Duodenal mucosa (tissue), 2 donors: Measurements from ENCODE around the gene OVCH1.
A peak's percentile ranks its signal among the peaks of the same experiment; 100 is the strongest.

Source experiments
- H3K27ac ChIP-seq: one replicate; pipeline ENCODE4 v1.7.0; 2013; ENCODE audit warnings: low read depth, low read length
- H3K27me3 ChIP-seq, 2 donors: one replicate each; pipeline ENCODE4 v1.7.0; 2013; ENCODE audit warnings: low read length in 2 of 2, control low read depth in 1 of 2; ENCODE audit not compliant: insufficient read depth in 2 of 2, control insufficient read depth in 1 of 2
- H3K36me3 ChIP-seq, 2 donors: one replicate each; pipeline ENCODE4 v1.7.0; 2013; ENCODE audit warnings: low read length in 2 of 2, control low read depth in 1 of 2; ENCODE audit not compliant: insufficient read depth in 2 of 2, control insufficient read depth in 1 of 2
- H3K4me1 ChIP-seq, 2 donors: one replicate each; pipeline ENCODE4 v1.7.0; 2013; ENCODE audit warnings: low read length in 2 of 2, control low read depth in 1 of 2; ENCODE audit not compliant: insufficient read depth in 2 of 2, control insufficient read depth in 1 of 2
- H3K4me3 ChIP-seq, 2 donors: one replicate each; pipeline ENCODE4 v1.7.0; 2013; ENCODE audit warnings: low read length in 2 of 2, low read depth in 1 of 2
- H3K9ac ChIP-seq, 2 donors: one replicate each; pipeline ENCODE4 v1.7.0; 2013; ENCODE audit warnings: low read length in 2 of 2, low read depth in 1 of 2
- H3K9me3 ChIP-seq, 2 donors: one replicate each; pipeline ENCODE4 v1.7.0; 2013; ENCODE audit warnings: low read length in 2 of 2, control low read depth in 1 of 2; ENCODE audit not compliant: control insufficient read depth in 1 of 2

The OVCH1 gene

DNA sequence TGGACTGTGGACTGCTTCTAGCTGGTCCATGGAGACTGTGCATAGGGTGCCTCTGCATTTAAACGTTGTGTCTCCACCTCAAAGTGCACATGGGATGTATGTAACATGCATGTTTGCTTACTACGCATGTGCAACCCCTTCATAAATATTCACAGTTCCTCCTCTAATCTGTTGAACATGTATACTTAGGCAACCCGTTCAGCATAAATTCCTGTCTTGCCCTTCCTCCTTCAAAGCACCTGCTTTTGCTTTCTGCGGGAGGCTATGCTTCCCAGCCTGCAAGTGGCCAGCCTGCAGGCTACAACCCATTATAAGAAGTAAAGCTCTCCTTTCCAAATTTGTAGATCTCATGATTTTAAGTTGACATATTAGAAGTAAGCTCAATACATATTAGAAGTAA is 33.0 kb upstream of the OVCH1 start:
- Histone ChIP-seq H3K9me3 (no peaks in the 10 kb centered on the region), H3K27ac (no peak overlapping the region), H3K4me1 (peaks cover 0 to 4% of the 10 kb centered on the region in 2 donors), H3K4me3 (peak overlapping the region; percentile 7 to 26), H3K9ac (no peak overlapping the region), H3K36me3 (no peaks in the 10 kb centered on the region), H3K27me3 (no peaks in the 10 kb centered on the region)

DNA sequence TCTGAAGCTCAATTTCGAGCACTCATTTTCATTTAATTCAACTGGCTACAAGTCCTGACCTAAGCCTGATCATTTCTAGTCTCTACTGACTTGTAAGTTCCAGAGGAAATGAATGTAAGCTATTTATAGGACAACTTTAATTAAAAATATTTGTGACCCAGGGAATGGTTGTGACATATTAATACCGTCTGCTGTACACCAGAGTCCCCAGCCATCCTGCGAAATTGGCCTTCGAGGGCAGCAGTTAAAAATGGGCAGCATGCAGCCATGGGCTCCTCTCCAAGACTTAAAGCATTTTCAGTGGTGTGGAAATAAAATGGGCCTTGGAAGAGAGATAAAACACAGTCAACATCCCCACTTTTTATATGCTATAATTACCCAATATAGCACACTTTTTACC is 30.7 kb upstream of the OVCH1 start:
- Histone ChIP-seq H3K9ac (no peak overlapping the region), H3K36me3 (no peaks in the 10 kb centered on the region), H3K4me1 (no peaks in the 10 kb centered on the region), H3K9me3 (no peaks in the 10 kb centered on the region), H3K27ac (no peak overlapping the region), H3K27me3 (no peaks in the 10 kb centered on the region), H3K4me3 (no peak overlapping the region)

DNA sequence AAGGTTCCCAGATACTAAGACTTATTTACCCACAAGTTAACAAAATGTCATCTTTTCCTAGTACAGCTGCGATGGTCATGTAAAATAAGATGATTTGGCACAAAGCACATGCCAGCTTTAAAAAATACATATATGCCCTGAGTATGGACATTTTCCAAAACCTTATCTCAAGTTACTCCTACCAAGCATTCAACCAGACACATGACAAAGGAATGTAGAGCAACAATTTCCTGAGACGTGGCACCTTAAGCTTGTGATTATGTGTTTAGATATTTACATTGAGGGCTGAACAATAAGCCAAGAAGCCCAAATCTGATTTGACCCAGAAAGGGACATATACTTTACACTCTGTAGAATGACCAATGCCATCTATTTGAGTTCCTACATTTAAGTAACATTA is 24.5 kb upstream of the OVCH1 start:
- H3K36me3 ChIP-seq, result no peaks in the 10 kb centered on the region
- no peak overlapping the region for H3K9ac ChIP-seq
- H3K27ac ChIP-seq, result no peak overlapping the region
- no peaks in the 10 kb centered on the region for H3K4me1 ChIP-seq
- H3K27me3 ChIP-seq, result no peaks in the 10 kb centered on the region
- H3K4me3 ChIP-seq, result no peak overlapping the region
- no peaks in the 10 kb centered on the region for H3K9me3 ChIP-seq

DNA sequence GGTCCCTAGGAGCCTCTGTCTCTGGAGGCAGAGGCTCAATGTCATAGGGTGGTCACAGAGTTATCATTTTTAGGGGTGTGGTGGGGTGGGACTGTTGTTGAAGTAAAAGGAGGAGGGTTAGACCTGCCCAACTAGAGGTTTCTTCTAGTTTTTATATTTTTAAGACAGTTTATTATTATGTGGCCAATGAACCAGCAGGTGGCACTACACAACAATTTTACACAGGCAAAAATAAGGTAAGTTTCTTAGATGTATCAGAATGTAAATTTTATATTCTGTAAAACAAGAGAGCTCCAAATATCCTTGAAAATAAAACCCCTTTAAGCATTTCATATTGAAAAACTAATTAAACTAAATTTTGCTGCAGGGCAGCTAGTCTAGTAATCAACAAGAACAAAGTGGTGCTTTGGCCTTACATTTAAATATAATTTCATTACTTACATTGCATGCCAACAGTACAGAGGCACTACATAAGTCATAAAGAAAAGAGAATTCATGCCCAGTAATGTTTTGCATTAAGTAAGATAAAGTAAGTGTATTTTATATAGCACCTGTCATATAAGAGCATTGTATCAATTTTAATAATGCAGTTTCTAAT is 22.2 kb upstream of the OVCH1 start:
- H3K27ac ChIP-seq, result no peak overlapping the region
- H3K9me3 ChIP-seq, result no peaks in the 10 kb centered on the region
- no peak overlapping the region for H3K9ac ChIP-seq
- H3K36me3 ChIP-seq, result no peaks in the 10 kb centered on the region
- H3K27me3 ChIP-seq, result no peaks in the 10 kb centered on the region
- H3K4me1 ChIP-seq, result no peaks in the 10 kb centered on the region
- no peak overlapping the region for H3K4me3 ChIP-seq

DNA sequence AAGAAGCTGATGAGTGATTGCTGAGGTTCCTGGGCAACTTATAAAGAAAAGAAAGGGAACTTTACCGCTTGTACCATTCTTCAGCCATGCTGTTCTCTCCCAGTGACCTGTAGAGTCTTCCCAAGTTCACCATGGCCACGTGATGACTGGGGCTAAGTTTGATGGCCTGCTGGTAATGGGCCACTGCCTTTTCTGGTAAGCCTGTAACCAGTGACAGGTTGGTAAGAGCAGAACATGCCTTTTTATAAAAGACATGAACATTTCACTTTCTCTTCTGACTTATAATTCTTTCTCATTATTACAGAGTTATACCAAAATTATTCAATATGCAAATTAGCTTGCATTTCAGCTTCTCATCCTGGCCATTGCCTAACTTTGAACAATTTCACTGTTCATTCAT is 20.9 kb upstream of the OVCH1 start:
- Histone ChIP-seq H3K9ac (no peak overlapping the region), H3K27me3 (no peaks in the 10 kb centered on the region), H3K4me3 (no peak overlapping the region), H3K4me1 (no peaks in the 10 kb centered on the region), H3K27ac (no peak overlapping the region), H3K36me3 (no peaks in the 10 kb centered on the region), H3K9me3 (no peaks in the 10 kb centered on the region)

DNA sequence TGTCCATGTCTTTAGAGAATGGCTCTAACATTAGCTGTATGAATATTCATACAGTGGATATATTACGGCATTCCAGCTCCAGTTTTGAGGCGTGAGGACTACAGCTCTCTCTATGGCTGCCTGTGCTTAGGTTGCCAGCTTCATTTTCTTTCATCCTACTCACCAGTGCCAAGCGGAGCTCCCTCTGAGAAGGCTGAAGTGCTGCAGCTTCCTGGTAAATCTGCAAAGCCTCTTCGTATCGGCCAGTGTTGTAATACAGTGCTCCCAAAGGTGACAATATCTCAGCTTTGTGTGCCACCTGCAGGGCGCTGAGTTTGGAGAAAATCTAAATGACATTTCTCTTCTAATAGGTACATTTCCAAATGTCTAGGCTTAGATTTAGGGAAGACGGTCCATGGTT is 19.8 kb upstream of the OVCH1 start:
- H3K9ac ChIP-seq, result no peak overlapping the region
- no peaks in the 10 kb centered on the region for H3K9me3 ChIP-seq
- no peak overlapping the region for H3K27ac ChIP-seq
- H3K4me3 ChIP-seq, result no peak overlapping the region
- no peaks in the 10 kb centered on the region for H3K27me3 ChIP-seq
- H3K36me3 ChIP-seq, result no peaks in the 10 kb centered on the region
- H3K4me1 ChIP-seq, result no peaks in the 10 kb centered on the region

DNA sequence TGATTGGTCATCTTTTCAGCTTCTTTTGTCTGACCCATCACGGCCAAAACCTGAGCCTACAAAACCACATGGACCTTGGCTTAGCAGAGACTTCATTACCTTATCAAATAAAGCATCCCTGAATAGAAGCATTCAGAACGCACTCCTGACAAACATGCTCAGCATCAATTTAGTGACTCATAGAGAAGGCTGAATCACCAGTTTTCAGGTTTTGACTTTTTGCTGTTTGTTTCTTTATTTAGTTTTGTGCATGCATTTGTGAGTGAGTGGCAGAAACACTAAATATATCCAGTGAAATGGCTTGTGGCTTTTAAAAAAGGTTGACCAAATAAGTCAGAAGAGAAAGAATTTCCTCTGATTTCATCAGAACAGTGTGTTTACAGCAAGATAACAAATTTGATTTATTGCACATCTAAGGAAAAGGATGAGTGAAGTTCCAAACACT is 19.0 kb upstream of the OVCH1 start:
- H3K9me3 ChIP-seq, result no peaks in the 10 kb centered on the region
- no peak overlapping the region for H3K9ac ChIP-seq
- no peaks in the 10 kb centered on the region for H3K27me3 ChIP-seq
- H3K27ac ChIP-seq, result no peak overlapping the region
- H3K4me1 ChIP-seq, result no peaks in the 10 kb centered on the region
- no peaks in the 10 kb centered on the region for H3K36me3 ChIP-seq
- H3K4me3 ChIP-seq, result no peak overlapping the region

DNA sequence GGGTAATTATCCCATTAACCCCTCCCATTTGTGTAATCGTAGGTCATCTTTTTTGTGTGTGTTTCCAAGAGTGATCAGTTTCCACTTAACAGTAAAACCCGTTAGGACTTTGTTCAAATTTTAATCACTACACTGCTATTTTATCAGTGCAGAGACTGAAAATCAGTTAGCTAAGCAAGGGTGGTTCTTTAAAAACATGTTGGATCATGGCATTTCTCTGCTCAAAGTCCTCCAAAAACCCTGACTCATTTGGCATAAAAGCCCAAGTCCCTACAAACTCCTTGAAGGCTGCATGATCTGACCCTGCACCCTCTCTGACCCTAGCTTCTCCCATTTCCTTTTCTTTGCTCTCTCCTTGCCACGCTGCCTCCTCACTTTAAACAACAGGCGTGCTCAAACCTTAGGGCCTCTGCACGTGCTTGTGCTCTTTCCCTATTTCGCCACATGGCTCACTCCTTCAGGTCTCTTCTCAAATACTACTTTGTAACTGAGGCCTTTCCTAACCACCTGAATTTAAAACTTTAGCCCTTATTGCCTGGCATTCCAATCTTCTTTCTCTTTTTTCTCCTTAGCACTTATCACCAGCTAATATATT is 13.2 kb upstream of the OVCH1 start:
- Histone ChIP-seq H3K36me3 (no peaks in the 10 kb centered on the region), H3K27ac (no peak overlapping the region), H3K4me1 (no peaks in the 10 kb centered on the region), H3K4me3 (no peak overlapping the region), H3K27me3 (no peaks in the 10 kb centered on the region), H3K9ac (no peak overlapping the region), H3K9me3 (no peaks in the 10 kb centered on the region)

DNA sequence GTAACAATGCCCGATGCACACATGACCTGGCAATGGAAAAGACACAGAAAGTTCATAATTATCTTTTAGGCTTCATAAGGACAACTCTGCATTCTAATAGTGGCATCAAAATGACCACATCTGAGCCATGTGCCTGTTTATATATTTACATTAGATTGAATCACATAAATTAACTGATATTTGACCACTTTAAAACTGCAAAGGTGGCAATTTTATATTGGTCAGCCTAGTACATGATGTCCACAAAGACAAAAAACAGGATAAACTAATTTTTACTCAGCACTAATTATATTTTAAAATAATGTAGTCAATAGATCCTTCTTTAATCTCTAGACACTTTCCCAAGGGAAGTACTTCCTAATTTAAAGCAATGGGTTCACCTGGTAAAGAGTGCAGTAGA is 12.0 kb upstream of the OVCH1 start:
- no peak overlapping the region for H3K9ac ChIP-seq
- H3K4me3 ChIP-seq, result no peak overlapping the region
- no peaks in the 10 kb centered on the region for H3K27me3 ChIP-seq
- no peaks in the 10 kb centered on the region for H3K36me3 ChIP-seq
- no peaks in the 10 kb centered on the region for H3K4me1 ChIP-seq
- H3K9me3 ChIP-seq, result no peaks in the 10 kb centered on the region
- no peak overlapping the region for H3K27ac ChIP-seq

DNA sequence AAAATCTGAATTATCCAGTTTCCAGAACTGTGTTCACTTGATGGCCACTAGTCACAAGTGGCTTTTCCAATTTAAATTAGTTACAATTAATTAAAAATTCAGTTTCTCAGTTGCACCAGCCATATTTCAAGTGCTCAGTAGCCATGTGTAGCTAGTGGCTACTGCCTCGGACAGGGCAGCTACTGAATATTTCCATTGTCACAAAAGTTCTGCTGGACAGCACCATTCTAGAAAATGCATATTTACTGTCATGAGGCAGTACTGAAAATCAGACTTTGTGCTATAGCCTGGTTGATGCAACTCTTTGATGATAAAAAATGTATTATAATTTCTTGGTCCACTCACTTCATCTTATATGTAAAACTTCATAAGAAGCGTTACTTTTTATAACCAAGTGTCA is 11.5 kb upstream of the OVCH1 start:
- Histone ChIP-seq H3K9me3 (no peaks in the 10 kb centered on the region), H3K36me3 (no peaks in the 10 kb centered on the region), H3K9ac (no peak overlapping the region), H3K27me3 (no peaks in the 10 kb centered on the region), H3K4me1 (no peaks in the 10 kb centered on the region), H3K4me3 (no peak overlapping the region), H3K27ac (no peak overlapping the region)
